Kidney (tissue), 22 donors: ENCODE results near the gene YBX1. TPM values are rescaled to one million over a fixed set of nuclear protein-coding genes. Genes with fewer than 3 reads are reported as not detected.

Experiments used
- DNase-seq, 5 donors: peaks; one replicate each; pipeline ENCODE4 v3.0.0-alpha.2; 2013 to 2020
- FAIRE-seq: peaks from 2 replicates; lab custom pipeline; 2012; peaks lifted over from hg19 to GRCh38; lab: Jason Lieb, UNC
- H3K27ac ChIP-seq, 2 donors: one replicate each; pipeline ENCODE4 v1.7.0; 2013; ENCODE audit warnings: low read depth in 2 of 2, low read length in 2 of 2, inconsistent platforms in 1 of 2
- H3K27me3 ChIP-seq: one replicate; pipeline ENCODE4 v1.7.1; 2013; ENCODE audit warnings: low read length, inconsistent platforms; ENCODE audit not compliant: control insufficient read depth, insufficient read depth
- H3K36me3 ChIP-seq, 3 donors: one replicate each; pipeline versions ENCODE4 v1.7.0 to v1.7.1; 2013; ENCODE audit warnings: low read length in 3 of 3, control low read depth in 1 of 3, inconsistent platforms in 1 of 3; ENCODE audit not compliant: insufficient read depth in 3 of 3, control insufficient read depth in 2 of 3
- H3K4me1 ChIP-seq, 3 donors: one replicate each; pipeline versions ENCODE4 v1.7.0 to v1.7.1; 2013; ENCODE audit warnings: low read length in 3 of 3, inconsistent platforms in 1 of 3, low read depth in 1 of 3; ENCODE audit not compliant: control insufficient read depth in 2 of 3, insufficient read depth in 2 of 3
- H3K4me3 ChIP-seq, 3 donors: one replicate each; pipeline versions ENCODE4 v1.7.0 to v1.8.1; 2013; ENCODE audit warnings: low read length in 3 of 3, control low read depth in 1 of 3, inconsistent platforms in 1 of 3
- H3K9ac ChIP-seq, 3 donors: one replicate each; pipeline versions ENCODE4 v1.7.0 to v1.7.1; 2013; ENCODE audit warnings: low read length in 3 of 3, control low read depth in 1 of 3, inconsistent platforms in 1 of 3
- H3K9me3 ChIP-seq, 3 donors: one replicate each; pipeline versions ENCODE4 v1.7.0 to v1.7.1; 2013; ENCODE audit warnings: low read length in 3 of 3, control low read depth in 1 of 3, inconsistent platforms in 1 of 3; ENCODE audit not compliant: control insufficient read depth in 2 of 3, insufficient read depth in 1 of 3
- CTCF ChIP-seq: IDR thresholded peaks from 3 replicates; pipeline ENCODE4 v1.5.1; 2012; ENCODE audit warnings: mild to moderate bottlenecking, moderate library complexity, borderline replicate concordance; ENCODE audit not compliant: insufficient read depth; ENCODE audit errors: extremely low read depth
- intact Hi-C: fragments of 100-400 bp; cut with DNase I; formaldehyde crosslinking; loops from one replicate; pipeline ENCODE4 v1.11.1; 2022
- long read RNA-seq, 10 donors: library from polyadenylated mRNA in 1 of 10; unstranded in 1 of 10; transcript quantifications; one replicate each; pipeline ENCODE4 v2.0.0 and lab custom pipeline, GENCODE V29; 2021 to 2026
- polyA plus RNA-seq: library from polyadenylated mRNA; stranded (reverse); fragments of 350-450 nt; fragmentation: Illumina TruSeq; extraction: RNeasy Lipid Tissue Mini Kit (QIAGEN cat#74804); gene quantifications from one replicate; pipeline ENCODE4 v1.2.3, GENCODE V29; 2014; ENCODE audit warnings: low read depth, low replicate concordance; ENCODE audit not compliant: insufficient read depth
- total RNA-seq: library from RNA; stranded (reverse); fragmentation: NEBNext Ultra II Directional; extraction: Animal tissue kit (Norgen Biotek cat#: 25700); gene quantifications from one replicate; pipeline ENCODE4 v1.2.1, GENCODE V29; 2021
- donor health status: control.
- donor health status: control.
- donor health status: control.
- donor health status: control.
- donor health status: control.
- donor health status: DM: yes; HTN: yes; CAD: no.
- donor health status: Normal renal cell carcinoma (clear cell type).

The YBX1 gene
- total RNA-seq (395 TPM), polyA plus RNA-seq (418 TPM)
- long read RNA-seq, donor 1, transcript YBX1-201 (8 exons, 1,514 nt), result major isoform, 47 of 1,082 reads
- long read RNA-seq, donor 1, partial matches to known transcripts, result 1,035 of 1,082 reads
- long read RNA-seq, donor 1, other reads (novel, unspliced or antisense), result 0 of 1,082 reads
- long read RNA-seq, donor 2, transcript YBX1-201 (8 exons, 1,514 nt), result major isoform, 110 of 1,003 reads
- long read RNA-seq, donor 2, partial matches to known transcripts, result 893 of 1,003 reads
- long read RNA-seq, donor 2, other reads (novel, unspliced or antisense), result 0 of 1,003 reads
- long read RNA-seq, donor 3, transcript YBX1-201 (8 exons, 1,514 nt), result major isoform, 124 of 1,729 reads
- long read RNA-seq, donor 3, partial matches to known transcripts, result 1,604 of 1,729 reads
- long read RNA-seq, donor 3, other reads (novel, unspliced or antisense), result 0 of 1,729 reads
- long read RNA-seq, donor 4, transcript YBX1-201 (8 exons, 1,514 nt), result major isoform, 227 of 652 reads
- long read RNA-seq, donor 4, partial matches to known transcripts, result 425 of 652 reads
- long read RNA-seq, donor 4, other reads (novel, unspliced or antisense), result 0 of 652 reads
- long read RNA-seq, donor 5, transcript YBX1-201 (8 exons, 1,514 nt), result major isoform, 16 of 72 reads
- long read RNA-seq, donor 5, partial matches to known transcripts, result 56 of 72 reads
- long read RNA-seq, donor 5, other reads (novel, unspliced or antisense), result 0 of 72 reads
- long read RNA-seq, donor 6, transcript YBX1-201 (8 exons, 1,514 nt), result major isoform, 30 of 326 reads
- long read RNA-seq, donor 6, partial matches to known transcripts, result 296 of 326 reads
- long read RNA-seq, donor 6, other reads (novel, unspliced or antisense), result 0 of 326 reads
- long read RNA-seq, donor 7, transcript YBX1-201 (8 exons, 1,514 nt), result major isoform, 50 of 68 reads
- long read RNA-seq, donor 7, partial matches to known transcripts, result 16 of 68 reads
- long read RNA-seq, donor 7, other reads (novel, unspliced or antisense), result 2 of 68 reads
- long read RNA-seq, donor 8, transcript YBX1-201 (8 exons, 1,514 nt), result major isoform, 67 of 901 reads
- long read RNA-seq, donor 8, partial matches to known transcripts, result 831 of 901 reads
- long read RNA-seq, donor 8, other reads (novel, unspliced or antisense), result 0 of 901 reads
- long read RNA-seq, donor 9, transcript YBX1-201 (8 exons, 1,514 nt), result major isoform, 44 of 519 reads
- long read RNA-seq, donor 9, partial matches to known transcripts, result 475 of 519 reads
- long read RNA-seq, donor 9, other reads (novel, unspliced or antisense), result 0 of 519 reads
- long read RNA-seq, donor 10, transcript YBX1-201 (8 exons, 1,514 nt), result major isoform, 84 of 960 reads
- long read RNA-seq, donor 10, partial matches to known transcripts, result 876 of 960 reads
- long read RNA-seq, donor 10, other reads (novel, unspliced or antisense), result 0 of 960 reads

GRCh38 chr1:42681741-42682483, at the start of gene YBX1:
YBX1 (plus strand) TSS chr1:42682418; CDS start chr1:42682566, 148 bp downstream.
- Histone ChIP-seq H3K27ac (peak within 1 kb of the TSS; percentile 78 to 81), H3K4me1 (peaks cover 0 to 14% (median 10%) of the 10 kb centered on the region in 3 donors), H3K4me3 (peak within 1 kb of the TSS; percentile 80 to 90 (median 89)), H3K9ac (peak within 1 kb of the TSS; percentile 56 to 92 (median 60)), H3K36me3 (no peaks in the 10 kb centered on the region), H3K9me3 (no peaks in the 10 kb centered on the region), H3K27me3 (no peaks in the 10 kb centered on the region)
- intact Hi-C loops, result no loop called here
- FAIRE-seq (peak; percentile 81), DNase-seq (peak; percentile 98 to 99 (median 98))
- no peak for TF ChIP-seq CTCF

- H3K4me1 ChIP-seq, result no peaks in the 10 kb centered on the region
- no peak overlapping the region for H3K4me3 ChIP-seq
- no peaks in the 10 kb centered on the region for H3K27me3 ChIP-seq
- DNase-seq (no peak), FAIRE-seq (no peak)
- no peak for TF ChIP-seq CTCF
- intact Hi-C loops, result no loop called here
- H3K9me3 ChIP-seq, result no peaks in the 10 kb centered on the region
- peaks cover 0 to 5% (median 3%) of the 10 kb centered on the region in 3 donors for H3K36me3 ChIP-seq
- H3K9ac ChIP-seq, result no peak overlapping the region
- H3K27ac ChIP-seq, result no peak overlapping the region
Observed at GRCh38 chr1:42639116-42639515, 43.1 kb upstream of the YBX1 start.

- intact Hi-C loops, result no loop called here
- peaks cover 0 to 6% (median 3%) of the 10 kb centered on the region in 3 donors for H3K36me3 ChIP-seq
- H3K27ac ChIP-seq, result no peak overlapping the region
- H3K27me3 ChIP-seq, result no peaks in the 10 kb centered on the region
- H3K9me3 ChIP-seq, result no peaks in the 10 kb centered on the region
- FAIRE-seq (no peak), DNase-seq (no peak)
- no peak for TF ChIP-seq CTCF
- no peak overlapping the region for H3K9ac ChIP-seq
- no peak overlapping the region for H3K4me3 ChIP-seq
- no peaks in the 10 kb centered on the region for H3K4me1 ChIP-seq
Observed at GRCh38 chr1:42646056-42646455, 36.2 kb upstream of the YBX1 start.
